GM12892 (cell line): Measurements from ENCODE around the gene CACNA2D3.

Experiments used
- DNase-seq: peaks from one replicate; pipeline ENCODE4 v3.0.0; 2011; ENCODE audit not compliant: insufficient read length
- FAIRE-seq: peaks from 2 replicates; lab custom pipeline; 2011; peaks lifted over from hg19 to GRCh38; lab: Jason Lieb, UNC
- POLR2A ChIP-seq: IDR thresholded peaks from 2 replicates; pipeline ENCODE4 v1.6.1; 2011; ENCODE audit warnings: low read depth, low read length, control low read depth
- POLR2AphosphoS5 ChIP-seq: IDR thresholded peaks from 2 replicates; pipeline ENCODE4 v1.6.1; 2011; ENCODE audit warnings: low read depth, low read length, control low read depth
- TAF1 ChIP-seq: IDR thresholded peaks from 2 replicates; pipeline ENCODE4 v1.6.1; 2011; ENCODE audit warnings: low read depth, mild to moderate bottlenecking, control low read depth, low read length, borderline replicate concordance

CACNA2D3 gene

GRCh38 chr3:54339608-54340007 is 217.3 kb downstream of the CACNA2D3 start:
- no peak for DNase-seq
- FAIRE-seq: no peak
- no peak for TF ChIP-seq POLR2AphosphoS5
- no peak for TF ChIP-seq TAF1
- no peak for TF ChIP-seq POLR2A

GRCh38 chr3:54341811-54342210 is 219.5 kb downstream of the CACNA2D3 start:
- FAIRE-seq (no peak), DNase-seq (no peak)
- no peak for TF ChIP-seq POLR2AphosphoS5
- no peak for TF ChIP-seq TAF1
- no peak for TF ChIP-seq POLR2A

GRCh38 chr3:54342676-54343075 is 220.3 kb downstream of the CACNA2D3 start:
- DNase-seq: no peak
- no peak for FAIRE-seq
- TF ChIP-seq TAF1 (no peak), POLR2A (no peak), POLR2AphosphoS5 (no peak)

GRCh38 chr3:54343495-54343894 is 221.1 kb downstream of the CACNA2D3 start:
- DNase-seq: no peak
- TF ChIP-seq POLR2A: no peak
- no peak for TF ChIP-seq POLR2AphosphoS5
- no peak for TF ChIP-seq TAF1
- FAIRE-seq: no peak

GRCh38 chr3:54344601-54345231 is 222.4 kb downstream of the CACNA2D3 start:
- TF ChIP-seq POLR2AphosphoS5 (no peak), POLR2A (no peak), TAF1 (no peak)
- DNase-seq: no peak
- no peak for FAIRE-seq

GRCh38 chr3:54345847-54346375 is 223.6 kb downstream of the CACNA2D3 start:
- FAIRE-seq (no peak), DNase-seq (no peak)
- no peak for TF ChIP-seq TAF1
- no peak for TF ChIP-seq POLR2A
- TF ChIP-seq POLR2AphosphoS5: no peak

- TF ChIP-seq TAF1 (no peak), POLR2AphosphoS5 (no peak), POLR2A (no peak)
- DNase-seq (no peak), FAIRE-seq (no peak)
Observed at GRCh38 chr3:54347060-54347459, 224.7 kb downstream of the CACNA2D3 start.

GRCh38 chr3:54347933-54348332 is 225.6 kb downstream of the CACNA2D3 start:
- DNase-seq (no peak), FAIRE-seq (no peak)
- TF ChIP-seq TAF1: no peak
- TF ChIP-seq POLR2A: no peak
- TF ChIP-seq POLR2AphosphoS5: no peak

GRCh38 chr3:54349231-54349652 is 226.9 kb downstream of the CACNA2D3 start:
- TF ChIP-seq POLR2A (no peak), TAF1 (no peak), POLR2AphosphoS5 (no peak)
- DNase-seq: no peak
- no peak for FAIRE-seq

- no peak for FAIRE-seq
- TF ChIP-seq TAF1 (no peak), POLR2A (no peak), POLR2AphosphoS5 (no peak)
- no peak for DNase-seq
Observed at GRCh38 chr3:54349691-54350090, 227.3 kb downstream of the CACNA2D3 start.

GRCh38 chr3:54353546-54353945 is 231.2 kb downstream of the CACNA2D3 start:
- DNase-seq (no peak), FAIRE-seq (no peak)
- no peak for TF ChIP-seq POLR2A
- TF ChIP-seq TAF1: no peak
- TF ChIP-seq POLR2AphosphoS5: no peak

- TF ChIP-seq TAF1 (no peak), POLR2AphosphoS5 (no peak), POLR2A (no peak)
- FAIRE-seq: no peak
- DNase-seq: no peak
Observed at GRCh38 chr3:54353946-54354345, 231.6 kb downstream of the CACNA2D3 start.
